NCI-H460 (cell line): Measurements from ENCODE around the gene NTM. TPM values are rescaled to one million over a fixed set of nuclear protein-coding genes. Genes with fewer than 3 reads are reported as not detected.
"Not testable (repeated sequence)": the region's sequence is repeated elsewhere in the genome, so short reads cannot be mapped to it uniquely, and the experiment has no call there.

Source experiments
- DNase-seq: peaks from one replicate; pipeline ENCODE4 v3.0.0-alpha.2; 2016; ENCODE audit warnings: low read depth; ENCODE audit errors: extremely low read depth
- small RNA-seq, 2 experiments: library from RNA; depleted of rRNA; stranded (forward); fragments of <200 nt; gene quantifications; one replicate each; pipeline ENCODE3, GENCODE V24; 2014
- total RNA-seq: library from RNA; depleted of rRNA; stranded (reverse); fragments of >200 nt; shearing (Covaris generic); gene quantifications from 2 replicates; pipeline ENCODE4 v1.2.3, GENCODE V29; 2014

NTM gene
- total RNA-seq, 1 experiment from 2014 or later, result 3.7 TPM

- DNase-seq, result no peak
Measured at GRCh38 chr11:132347156-132348090, 977.0 kb downstream of the NTM start.

GRCh38 chr11:132349811-132350733 is 979.7 kb downstream of the NTM start:
- no peak for DNase-seq

GRCh38 chr11:132351050-132351449 is 980.6 kb downstream of the NTM start:
- DNase-seq, result no peak

- no peak for DNase-seq
Measured at GRCh38 chr11:132352497-132352896, 982.1 kb downstream of the NTM start.

GRCh38 chr11:132353255-132353654 is 982.8 kb downstream of the NTM start:
- DNase-seq, result no peak

GRCh38 chr11:132357811-132358572 is 987.6 kb downstream of the NTM start:
- DNase-seq, result no peak

- no peak for DNase-seq
Measured at GRCh38 chr11:132358573-132358953, 988.1 kb downstream of the NTM start.

- DNase-seq, result no peak
Measured at GRCh38 chr11:132361011-132361550, 990.7 kb downstream of the NTM start.

- no peak for DNase-seq
Measured at GRCh38 chr11:132365650-132366049, 995.2 kb downstream of the NTM start.

GRCh38 chr11:132367293-132367692 is 996.9 kb downstream of the NTM start:
- no peak for DNase-seq

GRCh38 chr11:132370114-132370513 is 999.7 kb downstream of the NTM start:
- DNase-seq, result not testable (repeated sequence)

- DNase-seq, result no peak
Measured at GRCh38 chr11:132373405-132374143, 1003.2 kb downstream of the NTM start.

GRCh38 chr11:132379540-132379939 is 1009.1 kb downstream of the NTM start:
- no peak for DNase-seq

Small RNA genes lying within 50 kb of the gene (small RNA-seq; reads per million reads assigned to genes)
- gene RNU6ATAC12P, result 0 reads per million in 2 experiments
